Measurements from ENCODE around the gene DYRK4.

DNA sequence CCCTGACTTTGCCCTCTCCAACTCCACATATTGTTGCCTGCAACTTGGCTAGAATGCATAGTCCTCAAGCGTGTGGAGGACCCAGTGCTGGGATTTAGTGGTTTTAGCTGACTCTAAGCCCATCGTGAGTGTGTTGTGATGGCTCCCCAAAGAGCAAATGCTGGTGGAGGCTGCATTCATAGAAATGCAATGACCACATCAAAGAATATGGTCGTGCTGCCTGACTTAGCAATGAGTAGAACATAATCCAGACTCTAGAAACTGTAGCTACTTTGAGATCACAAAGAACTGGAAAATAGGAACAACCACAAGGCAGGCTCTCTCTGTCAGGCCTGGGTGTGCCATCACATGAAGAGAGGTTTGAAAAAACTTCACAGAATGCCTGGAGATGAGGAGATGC lies 1.3 kb downstream of the DYRK4 start:
- TF ChIP-seq, protein P1, sequence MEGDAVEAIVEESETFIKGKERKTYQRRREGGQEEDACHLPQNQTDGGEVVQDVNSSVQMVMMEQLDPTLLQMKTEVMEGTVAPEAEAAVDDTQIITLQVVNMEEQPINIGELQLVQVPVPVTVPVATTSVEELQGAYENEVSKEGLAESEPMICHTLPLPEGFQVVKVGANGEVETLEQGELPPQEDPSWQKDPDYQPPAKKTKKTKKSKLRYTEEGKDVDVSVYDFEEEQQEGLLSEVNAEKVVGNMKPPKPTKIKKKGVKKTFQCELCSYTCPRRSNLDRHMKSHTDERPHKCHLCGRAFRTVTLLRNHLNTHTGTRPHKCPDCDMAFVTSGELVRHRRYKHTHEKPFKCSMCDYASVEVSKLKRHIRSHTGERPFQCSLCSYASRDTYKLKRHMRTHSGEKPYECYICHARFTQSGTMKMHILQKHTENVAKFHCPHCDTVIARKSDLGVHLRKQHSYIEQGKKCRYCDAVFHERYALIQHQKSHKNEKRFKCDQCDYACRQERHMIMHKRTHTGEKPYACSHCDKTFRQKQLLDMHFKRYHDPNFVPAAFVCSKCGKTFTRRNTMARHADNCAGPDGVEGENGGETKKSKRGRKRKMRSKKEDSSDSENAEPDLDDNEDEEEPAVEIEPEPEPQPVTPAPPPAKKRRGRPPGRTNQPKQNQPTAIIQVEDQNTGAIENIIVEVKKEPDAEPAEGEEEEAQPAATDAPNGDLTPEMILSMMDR (IDR thresholded peaks at IDR 0.05; ENCODE audit: low read length) = no peak
- TF ChIP-seq EZH2 (IDR thresholded peaks at IDR 0.05; ENCODE audit: borderline replicate concordance, low read length) = no peak
